Stimulated activated CD4-positive, alpha-beta T cell treated with anti-CD3 and anti-CD28 coated beads, Interleukin-4, amount 100 ng/mL, for 24 hours (primary cell): ENCODE results near the gene NT5DC4.
A peak's percentile ranks its signal among the peaks of the same experiment; 100 is the strongest.

Source experiments
- DNase-seq: peaks from one replicate; pipeline ENCODE4 v3.0.0-alpha.2; 2020

NT5DC4 gene

GRCh38 chr2:112756207-112756606, 35.4 kb downstream of the NT5DC4 start:
- DNase-seq: no peak

GRCh38 chr2:112757265-112757664, 36.4 kb downstream of the NT5DC4 start:
- no peak for DNase-seq

GRCh38 chr2:112758711-112759110, 37.9 kb downstream of the NT5DC4 start:
- no peak for DNase-seq

DNA sequence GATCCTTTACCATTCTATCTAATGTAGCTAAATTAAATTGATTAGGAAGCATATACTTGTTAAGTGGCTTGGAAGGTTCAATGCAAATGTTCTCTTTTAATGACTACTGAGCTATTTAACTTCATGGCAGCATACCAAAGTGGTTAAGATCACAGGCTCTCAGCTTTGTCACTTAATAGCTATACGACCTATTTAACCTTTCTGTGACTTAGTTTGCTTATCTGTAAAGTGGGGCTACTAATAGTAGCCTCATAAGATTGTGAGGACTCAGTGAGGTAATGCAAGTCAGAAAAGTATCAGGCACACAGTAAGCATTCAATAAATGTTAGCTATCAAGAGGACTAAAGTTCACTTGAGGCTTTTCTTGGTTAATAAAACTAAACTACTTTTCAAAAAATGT, 39.3 kb downstream of the NT5DC4 start:
- DNase-seq: no peak

- DNase-seq: no peak
Observed at GRCh38 chr2:112762276-112762675, 41.5 kb downstream of the NT5DC4 start.

DNA sequence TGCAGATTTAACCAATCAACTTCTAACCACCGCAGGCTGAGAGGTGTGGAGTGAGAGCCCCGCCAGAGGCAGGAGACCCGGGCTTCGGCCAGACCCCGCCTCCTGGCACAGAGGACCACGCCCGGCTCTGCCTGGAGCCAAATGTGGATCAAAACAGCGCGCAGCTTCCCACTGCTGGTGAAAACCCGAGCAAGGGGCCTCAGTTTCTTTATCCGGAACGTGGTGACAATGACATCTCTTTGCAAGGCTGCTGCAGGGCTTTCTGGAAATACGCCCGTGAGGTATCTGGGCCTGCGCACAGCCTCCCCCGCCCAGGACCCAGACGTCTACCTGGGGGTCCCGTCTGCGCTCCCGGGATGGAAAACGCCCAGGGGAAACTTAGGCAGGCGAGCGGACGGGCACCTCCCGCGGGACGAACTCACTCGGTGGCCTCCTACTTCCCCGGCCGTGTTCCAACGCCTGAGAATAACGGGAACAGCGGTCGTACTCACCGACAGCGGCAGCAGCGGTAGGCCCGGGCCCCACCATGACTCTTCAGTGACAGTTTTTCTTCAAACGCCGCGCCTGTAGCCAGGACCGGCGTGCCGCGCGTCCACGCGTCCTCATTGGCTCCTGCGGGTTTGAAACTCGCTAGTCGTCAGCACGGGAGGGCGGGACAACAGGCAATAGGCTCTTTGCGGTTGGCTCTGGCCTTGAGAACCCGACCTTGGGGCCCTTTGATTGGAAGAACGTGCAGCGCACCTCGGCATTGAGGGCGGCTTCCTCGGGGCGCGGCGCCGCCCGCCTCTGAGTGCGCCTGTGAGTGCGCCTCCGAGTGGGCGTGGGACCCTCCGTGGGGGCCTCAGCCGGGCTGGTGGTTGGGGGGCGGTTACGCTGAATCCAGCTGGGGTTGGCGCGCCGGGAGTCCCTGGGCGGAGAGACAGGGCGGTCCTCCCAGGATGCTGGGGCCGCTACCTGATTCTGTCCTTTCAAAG, 43.5 kb downstream of the NT5DC4 start, which contains the start of gene CKAP2L:
TSS of gene CKAP2L (minus strand) at position 539 of the 974 bp plus-strand sequence. CDS start at position 528, 11 bp downstream.
- DNase-seq: peak; percentile 97

- DNase-seq: no peak
Observed at GRCh38 chr2:112765251-112765650, 44.4 kb downstream of the NT5DC4 start.

DNA sequence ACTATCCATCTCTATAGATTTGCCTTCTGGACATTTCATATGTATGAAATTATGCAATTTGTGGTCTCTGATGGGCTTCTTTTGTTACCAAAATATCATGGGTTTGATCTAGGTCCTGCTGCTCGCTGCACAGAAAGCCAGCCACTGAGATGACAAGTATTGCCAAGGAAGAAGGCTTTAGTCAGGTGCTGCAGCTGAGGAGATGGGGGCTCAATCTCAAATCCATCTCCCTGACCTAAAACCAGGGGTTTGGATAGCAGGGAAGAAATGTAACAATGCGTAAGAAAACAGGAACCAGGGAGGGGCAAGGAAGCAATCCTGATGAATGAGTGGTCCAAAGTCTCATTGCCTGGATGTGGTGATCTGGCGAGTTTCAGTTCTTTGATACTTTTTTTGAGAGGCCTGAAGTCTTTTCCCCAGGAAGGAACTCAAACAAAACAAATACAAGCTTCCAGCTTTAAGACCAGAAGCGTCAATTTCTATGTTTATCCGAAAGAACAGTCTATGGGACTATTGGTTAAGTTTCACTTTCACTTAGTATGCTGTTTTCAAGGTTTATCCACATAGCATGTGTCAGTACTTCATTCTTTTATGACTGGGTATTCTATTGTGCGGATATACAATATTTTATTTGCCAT, 47.0 kb downstream of the NT5DC4 start:
- DNase-seq: no peak

DNA sequence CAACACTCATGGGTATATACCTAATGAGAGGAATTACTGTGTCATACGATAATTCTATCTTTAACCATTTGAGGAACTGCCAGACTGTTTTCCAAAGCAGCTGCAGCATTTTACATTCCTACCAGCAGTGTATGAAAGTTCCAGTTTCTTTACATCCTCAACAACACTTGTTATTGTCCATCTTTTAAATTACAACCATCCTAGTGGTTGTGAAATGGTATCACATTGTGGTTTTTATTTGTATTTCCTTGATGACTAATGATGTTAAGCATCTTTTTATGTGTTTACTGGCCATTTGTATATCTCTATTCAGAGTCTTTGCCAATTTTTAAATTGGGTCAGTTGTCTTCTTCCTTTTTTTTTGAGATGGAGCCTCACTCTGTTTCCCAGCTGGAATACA, 47.6 kb downstream of the NT5DC4 start:
- DNase-seq: no peak

- no peak for DNase-seq
Observed at GRCh38 chr2:112772322-112772721, 51.5 kb downstream of the NT5DC4 start.

DNA sequence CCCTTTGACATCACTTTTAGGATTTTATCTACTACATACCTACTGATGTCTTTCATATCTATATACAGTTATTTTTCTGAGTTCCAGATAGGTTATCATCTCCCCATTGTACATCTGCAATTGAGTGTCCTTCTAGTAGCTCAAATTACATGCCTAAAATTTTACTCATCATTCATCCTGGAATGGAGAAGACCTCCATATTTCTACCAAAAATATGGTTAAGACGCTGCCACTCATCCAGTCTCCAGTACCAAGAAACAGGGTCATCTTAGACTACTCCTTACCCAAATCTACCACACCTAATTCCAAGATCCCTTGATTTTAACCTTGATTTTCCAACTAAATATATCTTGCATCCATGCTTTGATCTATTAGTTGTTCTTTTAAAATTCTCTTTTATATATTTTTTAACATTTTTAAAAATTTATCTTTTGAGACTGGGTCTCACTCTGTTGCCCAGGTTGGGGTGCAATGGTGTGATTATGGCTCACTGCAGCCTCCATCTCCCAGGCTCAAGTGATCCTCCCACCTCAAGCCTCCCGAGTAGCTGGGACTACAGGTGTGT, 52.2 kb downstream of the NT5DC4 start:
- no peak for DNase-seq

DNA sequence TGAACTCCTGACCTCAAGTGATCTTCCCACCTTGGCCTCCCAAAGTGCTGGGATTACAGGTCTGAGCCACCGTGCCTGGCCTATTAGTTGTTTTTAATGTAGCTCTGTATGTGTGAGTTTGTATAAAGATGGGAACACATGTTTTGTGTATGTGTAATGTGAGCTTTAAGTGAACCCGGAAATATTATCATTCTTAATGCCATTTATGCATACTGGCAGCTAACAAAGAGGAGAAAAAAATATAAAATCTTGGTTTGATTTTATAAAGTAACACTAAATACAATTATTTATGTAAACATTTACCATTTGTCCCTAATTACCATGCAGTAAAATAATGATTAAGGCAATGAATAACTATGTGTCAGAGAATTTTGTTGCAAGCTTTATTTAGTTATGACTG, 52.7 kb downstream of the NT5DC4 start:
- DNase-seq: no peak

- no peak for DNase-seq
Observed at GRCh38 chr2:112774536-112775285, 53.9 kb downstream of the NT5DC4 start.

GRCh38 chr2:112776113-112776512, 55.3 kb downstream of the NT5DC4 start:
- no peak for DNase-seq

- DNase-seq: no peak
Observed at GRCh38 chr2:112777036-112777435, 56.2 kb downstream of the NT5DC4 start.

GRCh38 chr2:112779598-112779997, 58.8 kb downstream of the NT5DC4 start:
- DNase-seq: no peak

- no peak for DNase-seq
Observed at GRCh38 chr2:112782234-112782799, 61.5 kb downstream of the NT5DC4 start.

DNA sequence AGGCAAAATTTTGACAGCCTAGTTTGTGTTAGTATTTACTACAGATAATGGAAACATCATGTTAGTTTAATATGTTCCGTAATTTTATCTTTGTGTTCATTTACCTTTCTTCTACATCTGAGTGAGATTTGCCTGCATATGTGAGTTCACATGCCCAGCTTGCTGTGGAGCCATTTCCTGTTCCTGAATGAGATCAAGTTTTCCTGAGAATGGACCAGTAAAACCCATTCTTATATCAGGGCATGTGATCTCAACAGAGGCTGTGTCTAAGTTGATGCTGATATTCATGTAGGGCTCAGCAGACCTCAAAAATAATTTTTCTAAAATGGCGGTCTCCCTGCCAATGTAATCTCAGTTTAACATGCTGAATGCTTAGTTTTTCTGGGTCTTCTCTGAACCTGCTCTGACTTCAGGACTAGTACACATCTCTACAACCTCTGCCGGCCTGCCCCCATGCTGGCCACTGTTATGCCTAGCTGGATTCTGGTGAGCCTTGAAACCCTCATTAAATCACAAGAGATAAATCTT, 62.4 kb downstream of the NT5DC4 start:
- no peak for DNase-seq

DNA sequence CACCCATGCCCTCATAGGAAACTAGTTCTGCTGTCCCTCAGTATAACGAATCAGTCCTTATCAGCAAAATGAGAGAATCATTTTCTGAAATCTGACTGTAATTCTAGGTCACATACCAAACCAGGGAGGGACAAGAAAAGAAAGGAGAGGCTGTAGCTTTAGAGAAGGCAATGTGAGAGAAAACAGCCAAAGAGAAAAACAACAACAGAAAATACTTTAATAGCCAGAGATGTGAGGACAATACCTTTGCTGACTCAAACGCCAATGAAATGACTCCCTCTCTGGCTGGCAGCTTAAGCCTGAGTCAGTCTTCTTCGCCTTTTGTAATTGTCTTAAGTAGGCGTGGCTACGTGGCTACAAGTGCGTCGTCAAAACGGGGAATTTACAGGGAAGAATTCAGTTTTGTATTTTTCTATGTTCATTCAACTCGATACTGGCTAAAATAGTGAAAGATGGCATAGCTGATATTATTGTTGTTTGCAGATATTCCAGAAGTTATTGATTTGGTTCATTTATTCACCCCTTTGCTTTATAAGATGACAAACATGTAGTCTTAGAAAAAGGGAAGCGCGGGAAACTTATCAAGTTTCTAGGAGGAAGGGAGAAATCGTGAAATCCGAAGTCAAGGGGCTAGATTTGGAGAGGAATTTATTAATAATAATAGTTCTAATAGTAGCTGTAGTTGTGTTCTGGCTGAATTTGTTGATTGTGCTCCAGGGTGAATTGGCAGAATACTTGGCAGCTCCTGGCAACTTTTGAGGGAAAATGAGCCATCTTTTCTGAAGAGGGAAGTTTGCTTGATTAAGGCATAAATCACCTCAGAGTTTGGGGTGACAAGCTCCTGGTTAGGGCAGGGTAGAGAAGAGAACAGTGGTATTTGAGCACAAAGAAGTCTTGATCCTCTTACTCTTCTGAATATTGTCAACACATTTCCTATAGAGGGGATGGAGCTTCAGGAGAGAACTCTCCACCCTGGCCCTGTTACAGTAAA, 63.7 kb downstream of the NT5DC4 start, which contains the start of gene IL1A:
TSS of gene IL1A (minus strand) at position 295 of the 991 bp plus-strand sequence. CDS start 723 bp downstream, outside the sequence.
- no peak for DNase-seq

DNA sequence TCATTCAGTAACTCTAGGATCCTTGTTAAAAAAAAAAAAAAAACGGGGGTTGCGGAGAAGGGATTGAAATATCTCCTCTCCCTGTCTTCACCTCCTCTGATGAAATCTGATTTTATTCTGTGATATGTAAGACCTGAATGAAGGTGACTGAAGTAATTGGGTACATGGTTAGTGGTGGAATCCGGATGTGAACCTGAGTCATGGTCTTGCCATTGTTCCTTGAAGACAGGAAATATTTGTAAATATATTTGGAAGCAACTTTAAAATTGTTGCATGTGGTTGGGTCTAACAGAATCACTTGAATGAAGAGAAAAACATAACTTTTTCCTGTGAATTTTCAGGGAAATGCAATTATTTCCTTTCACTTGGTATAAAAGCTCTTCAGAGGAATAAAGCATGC, 66.5 kb downstream of the NT5DC4 start:
- no peak for DNase-seq
